Measurements from ENCODE around the gene TBC1D1.
A peak's percentile ranks its signal among the peaks of the same experiment; 100 is the strongest.

Gene TBC1D1
- 55.5 to 59.1 reads per million in 2 donors for total RNA-seq

GRCh38 chr4:37890801-37891259 lies at the start of gene TBC1D1:
Gene TBC1D1 (plus strand): TSS chr4:37891084. CDS start chr4:37902096, 11,012 bp downstream.
- peak in 3 of 5 experiments; percentile 17 to 67 (median 18) for DNase-seq

GRCh38 chr4:37844204-37844603 lies 46.7 kb upstream of the TBC1D1 start:
- no peak for DNase-seq

GRCh38 chr4:37845201-37845600 lies 45.7 kb upstream of the TBC1D1 start:
- DNase-seq: no peak

- DNase-seq: no peak
These were observed 43.5 kb upstream of the TBC1D1 start for GRCh38 chr4:37847311-37847884.

GRCh38 chr4:37852376-37852775 lies 38.5 kb upstream of the TBC1D1 start:
- no peak for DNase-seq

GRCh38 chr4:37858112-37858511 lies 32.8 kb upstream of the TBC1D1 start:
- DNase-seq: no peak

- no peak for DNase-seq
These were observed 32.0 kb upstream of the TBC1D1 start for GRCh38 chr4:37858872-37859271.

GRCh38 chr4:37860266-37860665 lies 30.6 kb upstream of the TBC1D1 start:
- no peak for DNase-seq

- DNase-seq: no peak
These were observed 27.9 kb upstream of the TBC1D1 start for GRCh38 chr4:37862961-37863360.

GRCh38 chr4:37864786-37865185 lies 26.1 kb upstream of the TBC1D1 start:
- no peak for DNase-seq

GRCh38 chr4:37865450-37865849 lies 25.4 kb upstream of the TBC1D1 start:
- no peak for DNase-seq

GRCh38 chr4:37867102-37867501 lies 23.8 kb upstream of the TBC1D1 start:
- no peak for DNase-seq

GRCh38 chr4:37868238-37868637 lies 22.6 kb upstream of the TBC1D1 start:
- no peak for DNase-seq

GRCh38 chr4:37872310-37872988 lies 18.4 kb upstream of the TBC1D1 start:
- DNase-seq: peak in 1 of 5 experiments; percentile 23

- no peak for DNase-seq
These were observed 17.5 kb upstream of the TBC1D1 start for GRCh38 chr4:37873386-37873785.

- no peak for DNase-seq
These were observed 14.7 kb upstream of the TBC1D1 start for GRCh38 chr4:37876156-37876555.

- no peak for DNase-seq
These were observed 11.5 kb upstream of the TBC1D1 start for GRCh38 chr4:37879365-37879764.

GRCh38 chr4:37881811-37882210 lies 9.1 kb upstream of the TBC1D1 start:
- DNase-seq: no peak

GRCh38 chr4:37882665-37883296 lies 8.1 kb upstream of the TBC1D1 start:
- DNase-seq: no peak

GRCh38 chr4:37884855-37885487 lies 5.9 kb upstream of the TBC1D1 start:
- no peak for DNase-seq

- no peak for DNase-seq
These were observed 5.4 kb upstream of the TBC1D1 start for GRCh38 chr4:37885496-37885895.

GRCh38 chr4:37889849-37890800 lies 759 bp upstream of the TBC1D1 start:
- DNase-seq: peak in 2 of 5 experiments; percentile 5 to 55

All from T-helper 2 cell (primary cell).